ENCODE data around the gene DNAH11.
"Not testable (repeated sequence)": the region's sequence is repeated elsewhere in the genome, so short reads cannot be mapped to it uniquely, and the experiment has no call there.

Gene DNAH11

GRCh38 chr7:21618706-21619105 lies 75.9 kb downstream of the DNAH11 start:
- no peak for DNase-seq

GRCh38 chr7:21620054-21620453 lies 77.2 kb downstream of the DNAH11 start:
- DNase-seq = no peak

GRCh38 chr7:21624320-21624719 lies 81.5 kb downstream of the DNAH11 start:
- DNase-seq = no peak

- DNase-seq = no peak
Measured at GRCh38 chr7:21636694-21637093, 93.9 kb downstream of the DNAH11 start.

- no peak for DNase-seq
Measured at GRCh38 chr7:21639206-21639868, 96.5 kb downstream of the DNAH11 start.

GRCh38 chr7:21640105-21640504 lies 97.3 kb downstream of the DNAH11 start:
- DNase-seq = no peak

- DNase-seq = no peak
Measured at GRCh38 chr7:21641546-21641945, 98.7 kb downstream of the DNAH11 start.

GRCh38 chr7:21642422-21642821 lies 99.6 kb downstream of the DNAH11 start:
- DNase-seq = no peak

GRCh38 chr7:21651697-21652096 lies 108.9 kb downstream of the DNAH11 start:
- no peak for DNase-seq

GRCh38 chr7:21653623-21654022 lies 110.8 kb downstream of the DNAH11 start:
- no peak for DNase-seq

GRCh38 chr7:21656081-21656480 lies 113.2 kb downstream of the DNAH11 start:
- DNase-seq = no peak

- no peak for DNase-seq
Measured at GRCh38 chr7:21656796-21657195, 114.0 kb downstream of the DNAH11 start.

- DNase-seq = no peak
Measured at GRCh38 chr7:21670496-21670895, 127.7 kb downstream of the DNAH11 start.

- DNase-seq = no peak
Measured at GRCh38 chr7:21671859-21672258, 129.0 kb downstream of the DNAH11 start.

GRCh38 chr7:21675255-21675654 lies 132.4 kb downstream of the DNAH11 start:
- no peak for DNase-seq

GRCh38 chr7:21690705-21691104 lies 147.9 kb downstream of the DNAH11 start:
- no peak for DNase-seq

- DNase-seq = not testable (repeated sequence)
Measured at GRCh38 chr7:21691146-21691545, 148.3 kb downstream of the DNAH11 start.

GRCh38 chr7:21700587-21700986 lies 157.7 kb downstream of the DNAH11 start:
- not testable (repeated sequence) for DNase-seq

GRCh38 chr7:21702303-21702702 lies 159.5 kb downstream of the DNAH11 start:
- no peak for DNase-seq

- no peak for DNase-seq
Measured at GRCh38 chr7:21704359-21704758, 161.5 kb downstream of the DNAH11 start.

GRCh38 chr7:21706131-21706530 lies 163.3 kb downstream of the DNAH11 start:
- no peak for DNase-seq

- no peak for DNase-seq
Measured at GRCh38 chr7:21707566-21707965, 164.7 kb downstream of the DNAH11 start.

- no peak for DNase-seq
Measured at GRCh38 chr7:21708096-21708495, 165.3 kb downstream of the DNAH11 start.

- DNase-seq = no peak
Measured at GRCh38 chr7:21717323-21717722, 174.5 kb downstream of the DNAH11 start.

- no peak for DNase-seq
Measured at GRCh38 chr7:21718391-21718790, 175.6 kb downstream of the DNAH11 start.

Data from NCI-H187 (cell line).